SK-N-MC (cell line): ENCODE measurements around the gene ACP4.

Source experiments
- EZH2 ChIP-seq: fragments of 200-600 bp; sonication (generic); IDR thresholded peaks from one replicate; pipeline ENCODE4 v1.6.1; 2017; ENCODE audit warnings: antibody characterized with exemption
- POLR2AphosphoS5 ChIP-seq: IDR thresholded peaks from 2 replicates; pipeline ENCODE4 v1.6.1; 2012; ENCODE audit warnings: mild to moderate bottlenecking, low read depth, low read length, borderline replicate concordance

DNA sequence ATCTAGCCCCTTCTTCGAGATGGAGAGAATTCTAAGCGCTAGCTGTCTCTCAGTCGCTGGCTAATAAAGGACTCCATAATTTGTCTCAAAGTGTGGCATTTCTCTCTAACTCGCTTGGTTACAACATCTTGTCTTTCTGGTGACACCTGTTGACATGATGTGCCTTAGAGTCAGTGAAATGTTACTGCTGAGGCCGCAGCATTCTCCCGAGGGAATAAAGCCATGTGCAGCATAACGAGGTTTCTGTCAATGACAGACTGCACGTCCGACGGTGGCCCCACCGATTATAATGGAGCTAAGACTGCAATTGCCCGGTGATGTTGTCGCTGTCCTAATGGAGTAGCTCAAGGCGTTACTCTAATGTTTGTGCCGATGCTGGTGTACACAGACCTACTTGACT lies 40.2 kb upstream of the ACP4 start:
- TF ChIP-seq EZH2, result no peak
- TF ChIP-seq POLR2AphosphoS5, result no peak
